Activated CD8-positive, alpha-beta T cell treated with anti-CD3 and anti-CD28 coated beads, Interleukin-2, amount 10 ng/mL, durations not matched to agents 7 days and 5 days (primary cell): ENCODE results near the gene AFF3. TPM values are rescaled to one million over a fixed set of nuclear protein-coding genes. Genes with fewer than 3 reads are reported as not detected.

Experiments used
- ATAC-seq: fragments of 150-1000 bp; cut with Tn5 transposase; one replicate; pipeline ENCODE4 v1.10.0; 2021; ENCODE audit warnings: moderate library complexity
- CTCF ChIA-PET: fragments of 350-600 bp; sonication (Branson Sonifier 250); formaldehyde crosslinking; loops from one replicate; lab custom pipeline; 2021; ENCODE audit warnings: antibody characterized with exemption; lab: Charles Lee
- POLR2A ChIA-PET: fragments of 350-600 bp; sonication (Branson Sonifier 250); formaldehyde crosslinking; loops from one replicate; lab custom pipeline; 2021; ENCODE audit warnings: antibody characterized with exemption; lab: Charles Lee
- DNase-seq: peaks from one replicate; pipeline ENCODE4 v3.0.0-alpha.2; 2020
- H3K27ac Mint-ChIP-seq: one replicate; pipeline ENCODE4 v1.8.0; 2021; ENCODE audit warnings: mild to moderate bottlenecking, mixed read lengths
- H3K27me3 Mint-ChIP-seq: one replicate; pipeline ENCODE4 v1.8.0; 2021; ENCODE audit warnings: low read depth, mixed read lengths
- H3K36me3 Mint-ChIP-seq: one replicate; pipeline ENCODE4 v1.8.0; 2021; ENCODE audit warnings: low read depth, mixed read lengths
- H3K4me1 Mint-ChIP-seq: one replicate; pipeline ENCODE4 v1.8.0; 2021; ENCODE audit warnings: low read depth, mixed read lengths
- H3K4me3 Mint-ChIP-seq: one replicate; pipeline ENCODE4 v1.8.0; 2021; ENCODE audit warnings: mild to moderate bottlenecking, mixed read lengths
- H3K9me3 Mint-ChIP-seq: one replicate; pipeline ENCODE4 v1.8.0; 2022; ENCODE audit warnings: mixed read lengths; ENCODE audit not compliant: insufficient read depth
- total RNA-seq, 2 experiments: library from RNA; stranded (reverse); gene quantifications; one replicate each; pipeline ENCODE4 v1.2.3, GENCODE V29; 2021

The AFF3 gene
- total RNA-seq, 2 experiments from 2014 or later, result 7.1 to 7.9 TPM

DNA sequence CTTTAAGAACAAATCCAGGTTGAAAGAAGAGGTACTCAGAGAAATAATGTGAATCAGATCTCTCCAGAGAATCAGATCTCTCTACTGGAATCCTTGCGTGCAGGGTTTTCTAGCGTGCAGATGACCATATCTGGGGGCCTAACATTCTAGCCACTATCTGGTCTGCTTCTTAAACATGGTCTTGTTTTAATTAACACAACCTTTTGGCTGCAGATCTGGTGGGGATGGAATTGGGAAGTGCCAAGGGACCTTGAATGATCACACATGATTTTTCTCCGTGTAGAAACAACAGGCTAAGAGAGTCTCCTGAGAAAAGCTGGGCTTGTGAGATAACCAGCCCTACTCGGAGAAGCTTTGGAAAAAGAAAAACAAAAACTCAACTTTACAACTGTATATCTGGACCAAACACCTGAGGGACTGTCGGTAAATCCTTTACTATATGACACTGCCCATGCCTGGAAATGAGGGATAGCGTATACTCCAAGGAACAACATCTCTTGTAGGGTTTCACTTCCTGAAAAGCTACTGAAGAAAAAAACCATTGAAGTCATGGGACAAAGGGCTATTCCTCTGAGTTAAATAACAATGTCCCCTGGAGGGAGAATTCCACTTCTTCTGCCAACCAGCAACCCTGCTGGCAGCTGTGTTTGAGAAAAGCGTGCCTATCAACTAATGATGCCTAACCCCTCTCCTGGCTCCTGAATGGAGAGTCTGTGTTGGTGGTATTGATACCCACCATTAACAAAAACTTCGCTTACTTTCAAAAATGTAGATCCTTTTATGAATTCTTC lies 481.6 kb downstream of the AFF3 start:
- no peak overlapping the region for H3K4me3 Mint-ChIP-seq
- CTCF ChIA-PET, result no interaction called here
- H3K36me3 Mint-ChIP-seq, result no peaks in the 10 kb centered on the region
- H3K27ac Mint-ChIP-seq, result no peak overlapping the region
- H3K27me3 Mint-ChIP-seq, result peaks cover 3% of the 10 kb centered on the region
- no peaks in the 10 kb centered on the region for H3K4me1 Mint-ChIP-seq
- no peaks in the 10 kb centered on the region for H3K9me3 Mint-ChIP-seq
- POLR2A ChIA-PET, result no interaction called here
- no peak for ATAC-seq
- DNase-seq, result no peak

DNA sequence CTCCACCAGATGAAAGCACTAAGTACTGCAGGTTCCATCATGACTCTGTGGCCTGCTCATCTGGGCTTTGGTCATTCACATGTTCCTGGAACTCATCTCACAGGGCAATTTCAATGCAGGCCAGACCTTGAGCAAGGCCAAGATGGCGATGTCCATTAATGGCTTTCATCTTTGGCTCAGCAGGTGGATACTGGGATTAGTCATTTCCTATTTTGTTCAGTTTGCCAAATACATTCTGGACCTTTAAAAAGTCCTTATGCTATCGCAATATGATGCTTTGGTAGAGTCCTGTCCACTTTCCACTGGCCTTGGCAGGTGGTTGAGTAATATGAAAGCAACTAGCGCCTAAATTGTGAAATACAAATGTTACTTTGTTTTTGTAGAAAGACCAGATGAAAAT lies 482.5 kb downstream of the AFF3 start:
- no peak for ATAC-seq
- POLR2A ChIA-PET, result no interaction called here
- Mint-ChIP-seq H3K9me3 (no peaks in the 10 kb centered on the region), H3K4me3 (no peak overlapping the region), H3K27ac (no peak overlapping the region), H3K36me3 (no peaks in the 10 kb centered on the region), H3K27me3 (peaks cover 5% of the 10 kb centered on the region), H3K4me1 (no peaks in the 10 kb centered on the region)
- no peak for DNase-seq
- CTCF ChIA-PET, result no interaction called here

DNA sequence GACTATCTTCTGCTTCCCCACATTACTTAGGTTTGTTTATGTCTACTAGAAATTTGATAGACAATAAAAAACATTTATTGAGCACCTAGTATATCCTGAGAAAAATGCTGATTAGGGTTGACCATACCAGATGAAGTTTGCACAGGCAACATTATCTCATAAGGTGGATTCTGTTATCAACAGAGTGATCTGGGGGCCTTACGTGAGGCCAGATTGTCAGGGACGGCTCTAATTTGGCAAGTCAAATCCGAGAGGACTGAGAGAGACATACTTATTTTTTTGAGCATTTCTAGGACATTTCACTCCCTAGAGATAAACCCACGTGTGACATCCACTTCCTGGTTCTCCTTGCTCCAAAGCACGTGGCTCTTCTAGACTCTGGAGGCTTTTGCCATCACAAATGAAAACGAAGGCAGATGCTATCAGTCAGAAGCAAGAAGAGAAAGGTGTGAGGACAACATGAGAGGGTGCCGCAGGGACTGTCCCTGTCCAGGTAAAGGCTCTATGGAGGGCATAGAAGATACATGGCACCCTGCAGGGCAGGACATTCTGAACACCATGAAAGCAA lies 484.6 kb downstream of the AFF3 start:
- no peak overlapping the region for H3K27ac Mint-ChIP-seq
- no peaks in the 10 kb centered on the region for H3K4me1 Mint-ChIP-seq
- ChIA-PET POLR2A (no interaction called here), CTCF (interaction anchor here (1.2 kb wide), 1 partner anchor 8 kb away, joined by 5 read pairs; no protein-coding TSS in a partner anchor)
- DNase-seq (no peak), ATAC-seq (no peak)
- no peak overlapping the region for H3K4me3 Mint-ChIP-seq
- H3K27me3 Mint-ChIP-seq, result peaks cover 3% of the 10 kb centered on the region
- no peaks in the 10 kb centered on the region for H3K9me3 Mint-ChIP-seq
- no peaks in the 10 kb centered on the region for H3K36me3 Mint-ChIP-seq

DNA sequence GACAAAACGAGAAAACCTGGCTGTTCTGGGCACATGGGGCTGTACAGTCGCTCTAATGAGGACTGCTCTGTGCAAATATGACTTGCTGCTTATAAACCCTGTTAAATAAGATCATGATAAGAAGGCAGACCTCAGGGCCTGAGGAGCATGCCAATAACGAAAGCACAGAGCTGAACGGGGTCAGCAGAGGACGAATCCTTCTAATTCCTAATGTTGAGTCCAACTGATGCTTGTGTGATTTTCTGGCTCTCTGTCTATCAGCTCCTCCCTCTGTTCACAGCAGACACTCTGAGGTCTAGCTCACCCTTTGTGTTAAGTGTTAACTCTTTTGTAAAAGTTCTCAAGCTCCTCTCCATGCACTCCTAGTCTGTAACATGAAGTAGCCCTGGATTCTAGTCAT lies 485.4 kb downstream of the AFF3 start:
- no peaks in the 10 kb centered on the region for H3K36me3 Mint-ChIP-seq
- H3K4me3 Mint-ChIP-seq, result no peak overlapping the region
- DNase-seq, result no peak
- no peak for ATAC-seq
- H3K27me3 Mint-ChIP-seq, result peaks cover 3% of the 10 kb centered on the region
- H3K9me3 Mint-ChIP-seq, result no peaks in the 10 kb centered on the region
- no peaks in the 10 kb centered on the region for H3K4me1 Mint-ChIP-seq
- H3K27ac Mint-ChIP-seq, result no peak overlapping the region
- ChIA-PET CTCF (interaction anchor here (1.2 kb wide), 1 partner anchor 9 kb away, joined by 5 read pairs; no protein-coding TSS in a partner anchor), POLR2A (no interaction called here)

DNA sequence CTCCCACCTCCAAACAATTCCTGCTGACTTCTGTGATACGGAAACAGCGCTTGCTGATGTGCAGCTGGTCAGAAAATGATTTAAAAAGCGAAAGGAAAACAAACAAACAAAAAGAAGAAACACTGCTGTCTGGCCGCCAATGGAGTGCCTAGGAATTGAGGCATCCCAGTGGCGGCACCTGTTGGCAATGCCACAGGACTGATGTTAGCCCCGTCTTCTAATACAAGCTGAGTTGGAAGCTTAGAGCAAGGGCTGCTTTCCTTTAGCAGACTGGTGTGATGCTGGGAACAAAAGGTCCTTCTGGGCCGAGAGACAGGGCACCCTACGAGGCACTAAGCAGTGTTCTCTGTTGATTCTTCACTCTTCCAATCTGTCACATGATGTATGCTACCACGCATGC lies 489.0 kb downstream of the AFF3 start:
- CTCF ChIA-PET, result no interaction called here
- ATAC-seq (no peak), DNase-seq (no peak)
- Mint-ChIP-seq H3K4me1 (no peaks in the 10 kb centered on the region), H3K27ac (no peak overlapping the region), H3K36me3 (no peaks in the 10 kb centered on the region), H3K9me3 (no peaks in the 10 kb centered on the region), H3K4me3 (no peak overlapping the region), H3K27me3 (peaks cover 3% of the 10 kb centered on the region)
- POLR2A ChIA-PET, result no interaction called here

DNA sequence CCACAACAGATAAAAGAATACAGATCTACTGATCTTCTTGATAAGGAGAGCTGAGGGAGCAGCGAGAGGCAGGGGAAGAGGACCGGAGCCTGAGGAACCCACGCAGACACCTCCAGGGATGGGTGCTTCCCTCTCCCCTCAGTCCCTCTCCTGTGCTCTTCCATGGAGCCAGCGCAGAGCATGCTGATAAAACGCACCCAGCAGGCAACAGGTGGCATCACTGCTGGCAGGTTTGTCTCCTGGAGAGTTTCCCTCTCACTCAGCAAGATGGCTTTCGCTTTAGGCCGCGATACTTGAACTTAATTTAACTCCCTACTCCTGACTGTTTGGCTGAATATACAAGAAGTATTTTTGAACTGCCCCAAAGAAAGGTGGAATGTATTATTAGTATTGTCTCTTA lies 489.5 kb downstream of the AFF3 start:
- DNase-seq, result no peak
- Mint-ChIP-seq H3K36me3 (no peaks in the 10 kb centered on the region), H3K27me3 (peaks cover 3% of the 10 kb centered on the region), H3K27ac (no peak overlapping the region), H3K4me3 (no peak overlapping the region), H3K4me1 (no peaks in the 10 kb centered on the region), H3K9me3 (no peaks in the 10 kb centered on the region)
- ATAC-seq, result no peak
- ChIA-PET CTCF (no interaction called here), POLR2A (no interaction called here)

DNA sequence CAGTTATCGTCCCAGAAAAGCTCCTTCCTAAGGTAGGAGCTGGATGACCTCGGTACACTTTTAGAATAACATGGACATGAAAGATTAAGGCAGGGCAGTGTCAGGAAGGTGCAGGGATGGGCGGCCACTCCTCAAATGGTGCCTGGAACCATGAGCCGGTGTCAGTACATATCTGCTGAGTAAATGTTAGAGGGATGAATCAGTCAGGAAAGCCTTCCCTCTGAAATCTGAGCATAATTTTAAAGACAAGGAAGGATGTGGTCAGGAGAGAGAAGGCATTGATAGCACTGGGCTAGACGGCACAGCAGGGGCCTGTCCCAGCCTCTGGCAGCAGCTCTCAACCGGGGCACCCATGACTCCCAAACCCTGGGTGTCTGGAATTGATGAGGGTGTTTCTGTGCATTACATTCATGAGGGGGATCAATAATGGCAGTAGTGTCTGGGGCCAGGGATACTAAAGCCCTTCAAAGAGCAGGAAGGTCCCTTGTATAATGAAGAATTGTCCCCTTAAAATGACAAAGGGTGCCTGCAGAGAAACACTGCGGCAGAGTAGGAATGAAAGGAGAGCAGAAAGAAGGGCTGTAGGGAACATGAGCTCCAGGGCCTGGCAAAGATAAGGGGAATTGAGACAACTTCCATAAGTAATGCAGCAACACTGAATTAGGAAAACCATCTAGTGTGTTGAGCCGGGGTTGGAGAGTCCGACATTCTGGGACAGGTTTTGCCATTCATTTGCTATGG lies 490.3 kb downstream of the AFF3 start:
- H3K27me3 Mint-ChIP-seq, result peaks cover 3% of the 10 kb centered on the region
- H3K9me3 Mint-ChIP-seq, result no peaks in the 10 kb centered on the region
- ATAC-seq, result no peak

DNA sequence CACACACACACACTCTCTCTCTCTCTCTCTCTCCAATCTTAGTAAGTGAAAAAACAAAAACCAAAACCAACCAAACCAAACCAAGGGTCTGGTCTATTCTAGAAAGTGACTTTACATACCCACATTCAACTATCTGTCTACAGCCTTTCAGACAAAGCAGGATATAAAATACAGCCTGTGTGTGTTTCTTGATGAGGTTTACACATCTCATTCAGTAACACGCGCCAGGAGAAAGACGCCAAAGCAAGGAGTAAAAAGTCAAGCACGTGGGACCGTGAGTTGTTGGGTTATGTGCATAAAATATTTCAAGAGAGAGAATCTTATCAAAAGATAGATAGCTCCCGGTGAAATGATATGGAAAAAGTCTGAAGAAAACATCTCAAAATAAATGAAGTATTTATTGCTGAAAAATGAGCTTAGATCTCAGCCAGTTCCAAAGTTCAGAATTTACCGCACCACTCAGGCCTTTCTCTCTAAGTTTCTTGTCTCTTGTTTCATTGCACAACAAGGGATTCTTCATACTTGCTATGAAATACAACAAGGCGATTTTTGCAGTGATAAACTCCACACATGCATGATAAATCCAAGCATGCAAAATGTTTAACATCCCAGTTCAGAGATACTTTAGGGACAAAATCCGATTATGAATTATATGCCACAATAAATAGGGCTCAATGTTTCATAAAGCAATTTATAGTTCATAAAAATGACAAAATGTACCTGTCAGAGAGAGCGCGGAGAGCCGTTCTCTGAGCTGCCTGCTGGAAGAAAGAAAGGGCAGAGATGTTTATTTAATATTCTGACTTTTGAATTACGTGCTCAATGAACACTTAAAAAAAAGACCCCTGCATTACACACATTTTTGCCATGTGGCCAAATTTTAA lies 493.2 kb downstream of the AFF3 start:
- ChIA-PET CTCF (no interaction called here), POLR2A (interaction anchor here (0.6 kb wide), 1 partner anchor 41 kb away, joined by 5 read pairs; no protein-coding TSS in a partner anchor)
- ATAC-seq (no peak), DNase-seq (no peak)
- Mint-ChIP-seq H3K4me1 (no peaks in the 10 kb centered on the region), H3K4me3 (no peak overlapping the region), H3K36me3 (no peaks in the 10 kb centered on the region), H3K27ac (no peak overlapping the region), H3K27me3 (no peaks in the 10 kb centered on the region), H3K9me3 (no peaks in the 10 kb centered on the region)

More for the DNA sequence above, 490.3 kb downstream of the AFF3 start:
- no peak overlapping the region for H3K4me3 Mint-ChIP-seq
- ChIA-PET CTCF (no interaction called here), POLR2A (interaction anchor here (0.6 kb wide), 1 partner anchor 639 kb away, joined by 3 read pairs; no protein-coding TSS in a partner anchor)
- H3K4me1 Mint-ChIP-seq, result no peaks in the 10 kb centered on the region
- no peaks in the 10 kb centered on the region for H3K36me3 Mint-ChIP-seq
- DNase-seq, result no peak
- H3K27ac Mint-ChIP-seq, result no peak overlapping the region

DNA sequence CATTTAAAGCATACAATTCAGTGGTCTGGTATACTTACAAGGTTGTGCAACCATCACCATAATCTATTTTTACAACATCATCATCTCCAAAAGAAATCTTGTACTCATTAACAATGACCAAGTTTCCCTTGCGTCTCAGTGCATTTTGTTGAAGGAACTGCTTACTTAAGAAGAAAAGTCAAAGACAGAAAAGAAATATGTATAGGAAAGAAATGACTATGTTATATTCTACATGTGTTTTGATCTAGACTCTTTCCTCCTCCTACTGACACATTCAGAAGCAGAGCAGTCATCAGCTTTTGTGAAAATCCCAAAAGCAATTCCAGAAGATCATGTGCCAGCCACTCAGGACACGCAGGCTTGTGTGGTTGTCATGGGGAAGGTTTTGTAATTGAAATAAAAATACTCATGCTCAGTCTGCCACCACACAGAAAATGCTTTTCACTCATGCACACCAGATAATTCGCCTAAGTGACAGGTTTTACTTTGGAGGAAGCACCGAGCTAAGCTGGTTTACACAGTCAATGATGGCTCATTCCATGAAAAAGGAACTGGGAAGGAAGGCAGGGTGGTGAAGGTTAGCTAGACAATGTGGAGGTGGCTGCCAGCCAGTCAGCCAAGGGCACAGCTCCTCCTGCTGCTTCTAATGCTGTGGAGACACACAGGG lies 494.1 kb downstream of the AFF3 start:
- Mint-ChIP-seq H3K27me3 (no peaks in the 10 kb centered on the region), H3K9me3 (no peaks in the 10 kb centered on the region), H3K4me1 (no peaks in the 10 kb centered on the region), H3K4me3 (no peak overlapping the region), H3K36me3 (no peaks in the 10 kb centered on the region), H3K27ac (no peak overlapping the region)
- POLR2A ChIA-PET, result no interaction called here
- CTCF ChIA-PET, result no interaction called here
- ATAC-seq, result no peak
- DNase-seq, result no peak

DNA sequence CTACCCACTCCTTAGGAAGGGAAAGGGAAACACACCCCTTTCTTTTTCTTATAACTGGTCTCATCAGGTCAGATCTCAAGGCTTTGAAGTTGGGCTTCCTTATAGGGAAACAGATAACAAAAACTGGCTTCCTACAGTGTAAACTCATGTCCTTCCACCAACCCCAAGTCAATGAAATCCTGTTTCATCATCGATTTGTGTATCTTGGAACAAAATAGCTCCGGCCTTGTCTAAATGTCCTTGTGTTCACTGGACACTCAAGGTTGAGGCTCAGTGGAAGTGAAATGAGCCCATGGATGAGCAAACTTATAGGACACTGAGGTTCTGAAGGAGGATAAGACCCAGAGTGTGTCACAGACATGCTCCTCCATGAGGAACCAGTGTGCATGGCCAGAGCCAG lies 496.4 kb downstream of the AFF3 start:
- no peak overlapping the region for H3K4me3 Mint-ChIP-seq
- no peak overlapping the region for H3K27ac Mint-ChIP-seq
- no peaks in the 10 kb centered on the region for H3K9me3 Mint-ChIP-seq
- ChIA-PET POLR2A (no interaction called here), CTCF (no interaction called here)
- H3K27me3 Mint-ChIP-seq, result no peaks in the 10 kb centered on the region
- H3K36me3 Mint-ChIP-seq, result no peaks in the 10 kb centered on the region
- DNase-seq, result no peak
- no peaks in the 10 kb centered on the region for H3K4me1 Mint-ChIP-seq
- no peak for ATAC-seq

DNA sequence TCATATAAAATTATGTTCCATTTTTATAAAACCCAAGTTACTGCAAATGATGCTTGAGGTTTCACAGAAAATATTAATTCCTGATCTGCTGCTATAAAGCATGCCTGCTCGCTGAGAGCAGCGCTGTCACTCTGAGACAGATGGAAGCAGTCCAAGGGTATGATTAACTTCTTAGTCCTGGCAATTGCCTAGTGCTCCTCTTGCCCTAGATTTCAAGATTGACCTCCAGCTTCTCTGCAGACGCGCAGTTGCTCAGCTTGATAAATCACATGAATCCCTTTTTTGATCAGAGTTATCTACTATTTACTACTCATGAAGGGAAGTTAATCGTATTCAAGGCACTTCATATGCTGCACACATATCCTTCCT lies 498.0 kb downstream of the AFF3 start:
- no peak overlapping the region for H3K27ac Mint-ChIP-seq
- ATAC-seq, result no peak
- no peaks in the 10 kb centered on the region for H3K4me1 Mint-ChIP-seq
- CTCF ChIA-PET, result no interaction called here
- no peak for DNase-seq
- H3K36me3 Mint-ChIP-seq, result no peaks in the 10 kb centered on the region
- H3K27me3 Mint-ChIP-seq, result no peaks in the 10 kb centered on the region
- POLR2A ChIA-PET, result no interaction called here
- no peak overlapping the region for H3K4me3 Mint-ChIP-seq
- no peaks in the 10 kb centered on the region for H3K9me3 Mint-ChIP-seq
